HG03108 (cell line): ENCODE data around the gene MACROD2.

Source experiments
- ATAC-seq: cut with Tn5 transposase; IDR thresholded peaks from one replicate; pipeline ENCODE4 v1.9.1; 2021; ENCODE audit warnings: moderate library complexity; ENCODE audit not compliant: unreplicated experiment

MACROD2 gene

GRCh38 chr20:15618110-15618509, 1622.8 kb downstream of the MACROD2 start:
- ATAC-seq, result no peak

GRCh38 chr20:15618912-15619311, 1623.6 kb downstream of the MACROD2 start:
- ATAC-seq, result no peak

GRCh38 chr20:15619341-15619740, 1624.0 kb downstream of the MACROD2 start:
- ATAC-seq, result no peak

- ATAC-seq, result no peak
Measured at GRCh38 chr20:15619816-15620215, 1624.5 kb downstream of the MACROD2 start.

DNA sequence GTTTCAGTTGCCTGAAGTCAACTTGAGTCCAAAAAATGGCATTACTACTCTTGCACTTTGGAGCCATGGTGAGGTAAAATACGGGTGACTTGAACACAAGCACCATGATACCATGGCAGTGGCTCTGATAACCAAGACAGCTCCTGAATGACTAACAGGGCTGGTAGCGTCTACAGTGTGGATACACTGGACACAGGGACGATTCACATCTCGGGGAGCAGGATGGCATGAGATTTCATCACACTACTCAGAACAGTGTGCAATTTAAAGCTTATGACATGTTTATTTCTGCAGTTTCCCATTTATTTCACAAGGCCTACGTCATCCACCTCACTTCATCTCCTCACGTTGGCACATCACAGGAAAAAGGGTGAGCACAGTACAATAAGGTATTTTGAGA, 1627.1 kb downstream of the MACROD2 start:
- ATAC-seq, result no peak

- ATAC-seq, result no peak
Measured at GRCh38 chr20:15623215-15623614, 1627.9 kb downstream of the MACROD2 start.

DNA sequence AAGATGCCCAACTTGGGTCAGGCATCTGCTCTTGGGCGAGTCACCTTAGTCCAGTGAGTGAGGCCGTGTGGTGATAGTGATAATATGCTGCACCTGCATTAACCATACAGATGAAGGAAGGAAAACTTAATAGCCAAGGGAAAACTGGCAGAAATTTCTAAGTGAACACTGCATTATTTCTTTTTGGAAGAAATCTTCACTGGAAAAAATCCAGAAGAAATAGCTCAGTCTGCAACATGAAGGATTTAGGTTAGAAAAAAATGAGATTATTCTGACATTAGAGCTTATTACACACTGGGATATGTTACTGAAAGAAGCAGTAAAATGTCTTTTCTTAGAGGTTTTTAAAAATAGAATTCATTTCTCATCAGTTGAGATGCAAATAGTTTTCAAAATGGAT, 1630.7 kb downstream of the MACROD2 start:
- ATAC-seq, result no peak

- ATAC-seq, result no peak
Measured at GRCh38 chr20:15627089-15627488, 1631.8 kb downstream of the MACROD2 start.

DNA sequence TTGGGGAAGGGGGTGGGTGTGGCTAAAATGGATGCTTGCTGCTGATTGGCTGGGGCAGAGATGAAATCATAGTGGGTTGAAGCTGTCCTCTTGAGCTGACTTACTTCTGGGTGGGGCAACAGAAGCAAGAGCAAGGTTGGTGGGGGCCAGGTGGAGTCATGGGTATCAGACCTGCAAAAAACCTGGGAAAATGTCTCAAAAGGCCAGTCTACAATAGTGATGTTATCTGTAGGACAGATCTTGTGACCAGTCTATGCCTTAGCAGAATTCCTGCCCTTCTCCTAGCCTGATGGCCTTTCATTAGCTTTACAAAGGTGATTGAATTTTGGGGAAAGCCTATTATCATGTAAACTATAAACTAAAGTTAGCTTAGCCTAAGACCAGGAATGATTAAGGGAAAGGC, 1632.2 kb downstream of the MACROD2 start:
- no peak for ATAC-seq

DNA sequence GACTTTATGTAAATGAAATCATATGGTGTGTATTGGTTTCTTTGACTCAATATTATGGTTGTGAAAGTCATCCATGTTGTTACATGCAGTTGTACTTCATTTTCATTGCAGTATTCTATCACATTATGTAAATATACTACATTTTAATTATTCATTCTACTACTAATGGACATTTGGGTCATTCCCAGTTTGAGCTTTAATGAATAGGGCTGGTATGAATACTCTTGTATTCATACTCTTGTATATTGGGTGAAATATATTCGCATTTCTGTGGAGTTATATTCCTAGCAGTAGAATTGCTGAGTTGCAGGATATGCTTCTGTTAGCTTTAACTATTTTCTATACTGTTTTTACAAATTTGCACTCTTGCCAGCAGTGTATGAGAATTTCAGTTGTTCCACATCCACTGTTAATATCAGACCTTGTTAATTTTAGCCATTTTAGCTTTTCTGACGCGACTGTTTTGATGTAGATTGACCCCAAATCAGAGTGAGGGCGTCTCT, 1633.6 kb downstream of the MACROD2 start:
- ATAC-seq, result no peak

DNA sequence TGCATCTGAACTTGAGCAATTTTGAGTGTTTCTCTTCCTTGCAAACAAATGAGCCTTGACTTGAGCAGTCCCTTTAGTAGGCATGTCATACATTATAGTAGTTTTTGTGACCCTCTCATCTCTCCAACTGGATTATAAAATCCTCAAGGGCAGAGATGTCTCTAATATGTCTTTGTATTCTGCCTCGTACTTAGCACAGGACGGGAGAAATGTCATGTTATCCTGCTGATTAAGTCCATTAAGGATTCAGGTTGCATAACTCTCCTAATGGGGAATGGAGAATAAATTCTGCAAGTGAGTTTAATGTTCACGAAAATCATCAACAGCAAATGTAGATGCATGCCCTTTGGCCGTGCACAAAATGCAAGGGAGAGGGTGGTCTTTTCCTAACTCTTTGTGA, 1635.0 kb downstream of the MACROD2 start:
- ATAC-seq, result no peak

- no peak for ATAC-seq
Measured at GRCh38 chr20:15632680-15633079, 1637.4 kb downstream of the MACROD2 start.

DNA sequence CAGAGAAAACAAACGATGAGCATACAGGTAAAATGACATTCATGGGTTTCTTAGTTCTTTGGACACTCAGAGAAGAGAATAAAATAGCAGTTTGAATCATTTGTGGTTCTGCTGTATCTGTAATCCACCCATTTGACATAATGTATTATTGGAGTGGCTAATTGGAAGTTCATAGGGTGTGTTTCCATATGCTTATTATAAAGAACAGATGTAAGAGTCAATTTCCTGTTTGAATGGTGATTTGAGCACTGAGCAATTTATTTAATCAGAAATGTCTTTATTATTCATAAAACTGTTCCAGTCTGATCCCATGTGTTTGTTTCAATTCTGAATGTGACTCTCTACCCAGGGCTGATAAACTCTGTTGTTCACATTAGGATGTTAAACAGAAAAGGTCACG, 1638.8 kb downstream of the MACROD2 start:
- no peak for ATAC-seq

DNA sequence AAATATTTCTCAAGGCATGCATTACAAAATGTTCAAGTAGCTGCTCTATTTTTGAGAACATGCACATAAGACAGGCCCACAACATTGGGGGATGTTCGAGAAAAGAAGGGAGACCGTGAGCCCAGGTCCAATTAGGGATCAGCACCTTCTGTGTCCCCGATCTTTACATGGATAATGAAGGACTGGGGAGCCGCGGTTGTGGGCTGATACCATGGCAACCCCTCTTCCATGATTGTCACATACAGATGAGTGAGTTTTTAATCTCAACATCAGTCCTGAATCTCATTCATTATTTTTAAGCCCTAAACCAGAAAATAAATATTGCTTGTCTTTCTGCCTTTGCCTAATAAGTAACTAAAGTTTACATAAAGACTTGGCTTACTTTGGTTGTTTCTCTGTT, 1642.2 kb downstream of the MACROD2 start:
- ATAC-seq, result no peak

DNA sequence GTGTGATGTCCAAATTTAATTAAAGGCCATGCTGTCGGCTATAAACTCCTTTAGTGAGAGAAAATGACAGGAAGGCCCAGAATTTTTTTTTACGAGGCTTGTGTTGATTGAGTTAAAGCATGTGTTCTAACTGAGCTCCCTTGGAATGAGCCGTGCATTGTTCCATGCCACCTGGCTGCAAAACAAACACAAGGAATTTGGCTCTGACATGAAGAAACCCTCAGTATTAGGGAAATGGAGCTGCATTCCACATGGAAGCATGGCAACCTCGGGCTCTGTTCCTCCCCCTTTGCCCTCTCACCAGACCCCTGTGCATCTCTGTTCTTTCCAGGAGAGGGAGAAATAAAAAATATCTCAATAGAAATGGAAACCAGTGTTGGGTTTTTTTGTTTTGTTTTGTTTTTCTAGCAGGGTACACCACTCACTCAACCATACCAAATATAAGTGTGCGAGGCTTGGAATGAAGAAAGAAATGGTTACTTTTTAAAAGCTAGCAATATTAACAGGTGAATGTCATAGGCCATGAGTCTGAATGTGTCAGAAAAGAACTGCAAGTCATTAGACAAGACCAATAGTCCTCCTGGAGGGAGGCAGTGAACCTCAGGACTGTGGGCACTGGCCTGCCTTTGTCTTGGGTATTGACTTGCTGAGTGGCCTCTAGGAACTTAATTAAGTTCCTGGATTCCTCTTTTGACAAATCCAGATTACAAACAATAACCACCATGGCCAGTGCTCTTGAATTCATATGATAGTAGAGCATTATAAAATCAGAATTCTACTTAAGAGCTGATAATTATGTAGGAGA, 1642.8 kb downstream of the MACROD2 start:
- no peak for ATAC-seq

- no peak for ATAC-seq
Measured at GRCh38 chr20:15638816-15639215, 1643.5 kb downstream of the MACROD2 start.

DNA sequence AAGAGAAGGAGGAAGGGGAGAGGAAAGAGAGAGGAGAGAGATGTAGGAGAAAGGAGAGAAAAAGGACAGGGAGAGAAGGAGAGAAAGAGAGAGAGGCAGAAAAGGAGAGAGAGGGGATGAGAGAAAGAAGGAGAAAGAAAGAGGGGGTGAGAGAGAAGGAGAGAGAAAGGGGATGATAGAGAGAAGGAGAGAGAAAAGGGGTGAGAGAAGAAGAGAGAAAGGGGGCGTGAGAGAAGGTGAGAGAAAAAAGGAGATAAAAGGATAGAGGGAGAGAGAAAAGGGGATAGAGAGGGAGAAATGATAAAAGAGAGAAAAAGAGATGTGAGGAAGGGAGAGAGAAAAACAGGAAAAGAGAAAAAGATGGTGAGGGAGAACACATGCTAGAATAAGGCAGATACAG, 1644.5 kb downstream of the MACROD2 start:
- no peak for ATAC-seq

DNA sequence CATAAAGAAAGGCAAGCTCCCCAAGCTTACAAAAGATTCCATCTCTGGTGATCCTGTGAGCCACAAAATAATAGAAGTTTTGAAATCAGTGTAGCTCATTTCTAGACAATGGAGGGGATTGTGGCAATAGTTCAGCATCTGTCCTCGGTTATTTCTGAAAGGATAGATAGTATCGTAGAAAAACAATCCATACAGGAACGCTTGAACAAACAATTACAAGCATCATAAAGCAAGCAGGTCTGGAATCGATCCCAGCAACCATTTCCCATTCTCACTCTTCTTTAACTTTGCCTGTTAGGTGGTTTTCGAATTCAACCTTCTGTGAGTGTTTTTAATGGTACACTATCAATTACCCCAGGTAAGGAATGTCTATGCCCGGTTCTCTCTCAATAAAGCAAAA, 1646.8 kb downstream of the MACROD2 start:
- ATAC-seq, result no peak

DNA sequence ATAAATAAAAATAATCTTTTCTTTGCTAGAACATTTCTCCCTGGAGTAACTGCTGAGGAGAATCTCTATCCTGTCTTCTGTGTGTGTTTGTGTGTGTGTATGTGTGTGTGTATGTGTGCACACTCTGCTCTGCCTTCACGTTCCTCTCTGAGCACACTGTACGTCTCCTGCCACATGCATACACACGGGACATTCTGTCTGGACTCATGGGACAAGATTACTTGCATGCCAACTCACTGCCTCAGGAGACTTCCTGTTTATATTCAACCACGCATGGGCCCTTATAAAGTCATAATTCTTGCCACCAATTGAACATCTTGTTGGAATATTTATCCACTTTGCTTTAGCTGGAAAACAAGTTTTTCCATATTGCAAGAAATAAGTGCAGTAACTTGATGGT, 1647.4 kb downstream of the MACROD2 start:
- ATAC-seq, result no peak

- no peak for ATAC-seq
Measured at GRCh38 chr20:15643713-15644112, 1648.4 kb downstream of the MACROD2 start.

DNA sequence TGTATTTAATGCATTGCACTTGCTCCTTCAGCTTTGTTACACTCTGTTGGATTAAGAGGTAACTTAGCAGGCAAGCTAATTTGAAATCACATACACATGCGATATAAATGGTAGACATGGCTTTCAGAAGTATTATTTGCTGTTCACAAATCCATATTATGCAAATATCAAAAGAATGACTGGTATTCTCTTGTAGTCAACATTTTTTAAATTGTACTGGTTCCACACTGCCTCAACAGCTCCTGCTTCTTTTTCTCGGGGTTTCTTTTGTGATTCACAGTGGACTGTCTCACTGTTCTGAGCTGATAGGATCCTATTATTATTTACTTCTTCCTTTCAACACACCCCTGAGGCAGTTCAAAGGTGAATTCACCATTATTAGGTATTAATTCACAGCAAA, 1650.5 kb downstream of the MACROD2 start:
- ATAC-seq, result no peak

DNA sequence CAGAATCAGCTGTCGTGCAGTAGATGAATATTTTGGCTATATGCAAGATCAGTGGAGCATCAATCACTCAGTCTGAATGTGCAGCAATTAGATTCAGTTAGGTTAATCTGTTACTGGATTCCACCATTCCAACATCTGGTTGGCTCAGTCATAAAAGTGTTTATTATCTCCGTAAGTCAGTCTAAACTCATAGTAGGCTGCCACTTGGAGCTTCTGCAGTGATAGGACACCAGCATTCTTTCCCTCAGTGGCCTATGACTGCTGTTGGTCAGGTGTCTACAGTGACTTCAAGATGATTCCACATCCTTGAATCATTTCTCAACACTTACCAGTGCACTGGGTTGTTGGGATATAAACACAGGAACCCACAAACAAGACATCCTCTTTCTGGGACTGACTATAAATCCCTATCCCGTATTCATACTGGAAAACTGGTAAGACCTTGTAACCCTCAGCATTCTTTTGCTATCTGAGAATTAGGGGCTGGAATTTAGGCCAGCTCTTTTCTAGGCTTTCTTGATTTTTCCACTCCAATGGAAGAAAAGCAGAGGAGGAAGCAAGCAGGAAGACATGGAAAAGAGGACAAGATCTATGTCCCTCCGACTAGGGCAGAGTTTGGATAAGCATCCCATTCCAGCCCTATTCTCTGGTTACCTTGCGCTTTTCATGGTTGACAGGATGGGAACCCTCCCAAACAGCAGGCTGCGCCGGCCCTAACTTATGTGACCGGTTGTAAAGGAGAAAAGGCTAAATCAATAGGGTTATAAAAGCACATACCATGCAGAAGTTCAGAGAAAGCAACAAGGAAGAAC, 1658.3 kb downstream of the MACROD2 start:
- no peak for ATAC-seq
